Keratinocyte (primary cell): ENCODE results near the gene SOHLH1. TPM values are rescaled to one million over a fixed set of nuclear protein-coding genes. Genes with fewer than 3 reads are reported as not detected.

Experiments
- DNase-seq: peaks from one replicate; pipeline ENCODE4 v3.0.0-alpha.2; 2011; ENCODE audit warnings: low read depth, missing footprints, low spot score
- FAIRE-seq: peaks from 2 replicates; lab custom pipeline; 2011; peaks lifted over from hg19 to GRCh38; lab: Jason Lieb, UNC
- H2AFZ ChIP-seq: 2 replicates; pipeline ENCODE4 v1.6.0; 2012; ENCODE audit warnings: low read length, control low read depth, inconsistent platforms; ENCODE audit not compliant: control insufficient read depth
- H3K27ac ChIP-seq: 2 replicates; pipeline ENCODE4 v1.5.1; 2011; ENCODE audit warnings: low read length; ENCODE audit not compliant: control insufficient read depth, insufficient read depth
- H3K27me3 ChIP-seq: 3 replicates; pipeline ENCODE4 v1.6.0; 2011; ENCODE audit warnings: low read length; ENCODE audit not compliant: control insufficient read depth, insufficient read depth; ENCODE audit errors: extremely low read depth
- H3K36me3 ChIP-seq, 2 experiments: 2 replicates in 1 of 2; 3 replicates in 1 of 2; pipeline ENCODE4 v1.5.1; 2011; ENCODE audit warnings: low read length in 2 of 2, mild to moderate bottlenecking in 1 of 2; ENCODE audit not compliant: control insufficient read depth in 2 of 2, insufficient read depth in 2 of 2; ENCODE audit errors: extremely low read depth in 1 of 2
- H3K4me1 ChIP-seq: 3 replicates; pipeline ENCODE4 v1.5.1; 2011; ENCODE audit warnings: low read length; ENCODE audit not compliant: control insufficient read depth, insufficient read depth; ENCODE audit errors: extremely low read depth
- H3K4me2 ChIP-seq: 3 replicates; pipeline ENCODE4 v1.6.0; 2011; ENCODE audit warnings: low read depth, low read length; ENCODE audit not compliant: control insufficient read depth, insufficient read depth; ENCODE audit errors: extremely low read depth
- H3K4me3 ChIP-seq, 3 experiments: fragments of 200-600 bp in 1 of 3; sonication (generic) in 1 of 3; 2 replicates in 2 of 3; 3 replicates in 1 of 3; pipeline ENCODE4 v1.5.1; 2011 to 2016; ENCODE audit warnings: low read length in 3 of 3, mild to moderate bottlenecking in 3 of 3, control low read depth in 2 of 3, inconsistent platforms in 1 of 3, low read depth in 1 of 3, mixed read lengths in 1 of 3, mixed run types in 1 of 3, moderate library complexity in 1 of 3; ENCODE audit not compliant: control insufficient read depth in 2 of 3, insufficient read depth in 2 of 3; ENCODE audit errors: extremely low read depth in 1 of 3
- H3K79me2 ChIP-seq: 2 replicates; pipeline ENCODE4 v1.6.0; 2012; ENCODE audit warnings: low read length; ENCODE audit not compliant: control insufficient read depth, insufficient read depth
- H3K9ac ChIP-seq: 3 replicates; pipeline ENCODE4 v1.6.0; 2011; ENCODE audit warnings: low read length; ENCODE audit not compliant: control insufficient read depth, insufficient read depth; ENCODE audit errors: extremely low read depth
- H3K9me1 ChIP-seq: 3 replicates; pipeline ENCODE4 v1.6.0; 2011; ENCODE audit warnings: low read length; ENCODE audit not compliant: control insufficient read depth, insufficient read depth; ENCODE audit errors: extremely low read depth
- H3K9me3 ChIP-seq: 2 replicates; pipeline ENCODE4 v1.5.1; 2012; ENCODE audit warnings: low read depth, low read length; ENCODE audit not compliant: control insufficient read depth
- H4K20me1 ChIP-seq: 3 replicates; pipeline ENCODE4 v1.6.0; 2011; ENCODE audit warnings: low read length; ENCODE audit not compliant: control insufficient read depth, insufficient read depth; ENCODE audit errors: extremely low read depth
- EZH2 ChIP-seq: IDR thresholded peaks from one replicate; pipeline ENCODE4 v1.6.1; 2012; ENCODE audit warnings: inconsistent platforms, mild to moderate bottlenecking, low read length, moderate library complexity
- dilution Hi-C: fragments of 300-500 bp; cut with MboI; formaldehyde crosslinking; loops from one replicate; pipeline ENCODE4 v1.7.0; 2020; ENCODE audit warnings: low sequenced_read_pairs; ENCODE audit not compliant: extremely low pct_ligation_motif_present
- polyA plus RNA-seq, 5 experiments: library from polyadenylated mRNA; depleted of rRNA in 3 of 5; stranded (reverse) in 3 of 5; stranded (forward) in 1 of 5; unstranded in 1 of 5; fragments of >200 nt; gene quantifications; 1 replicate in 1 of 5; 2 replicates in 3 of 5; 3 replicates in 1 of 5; pipeline versions ENCODE4 v1.2.1 to v1.2.3, GENCODE V29; 2011 to 2012; ENCODE audit warnings: missing spikeins in 2 of 5, low read depth in 1 of 5, low replicate concordance in 1 of 5
- TF ChIP-seq, protein P1 (sequence below), 3 experiments: IDR thresholded peaks in 1 of 3; conservative IDR thresholded peaks in 1 of 3; optimal IDR thresholded peaks in 1 of 3; 2 replicates in 2 of 3; 3 replicates in 1 of 3; pipeline versions ENCODE3 to v1.5.1; 2011; ENCODE audit warnings: low read length in 3 of 3, mild to moderate bottlenecking in 3 of 3, moderate library complexity in 2 of 3, control low read depth in 1 of 3, inconsistent platforms in 1 of 3; ENCODE audit not compliant: insufficient read depth in 2 of 3; ENCODE audit errors: extremely low read depth in 1 of 3

SOHLH1 gene
- polyA plus RNA-seq, 1 donor (not counting 4 experiments of a cell fraction or from before 2014, with no cell fraction given), result not detected

DNA sequence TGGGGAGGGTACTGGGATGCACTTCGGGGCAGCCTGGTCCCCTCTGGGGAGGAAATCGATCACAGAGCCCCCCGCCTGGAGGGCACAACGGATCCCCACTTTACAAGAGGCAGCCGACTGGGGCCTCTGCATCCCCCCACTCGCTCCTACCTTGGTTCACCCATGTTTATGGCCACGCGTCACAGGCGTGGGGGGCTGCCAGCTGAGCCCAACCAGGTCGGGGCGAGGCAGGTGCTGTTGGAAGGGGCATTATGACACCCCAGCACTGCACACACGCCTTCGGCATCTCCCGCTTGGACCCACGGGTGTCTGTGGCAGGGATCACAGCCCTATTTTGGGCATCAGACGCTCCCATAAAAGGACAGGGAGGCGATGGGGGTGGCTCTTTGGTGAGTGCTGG lies 14.6 kb downstream of the SOHLH1 start:
- H3K9me1 ChIP-seq, result no peaks in the 10 kb centered on the region
- dilution Hi-C loops, result no loop called here
- no peak overlapping the region for H3K4me2 ChIP-seq
- H3K79me2 ChIP-seq, result no peaks in the 10 kb centered on the region
- DNase-seq (no peak), FAIRE-seq (no peak)
- TF ChIP-seq EZH2, result no peak
- TF ChIP-seq, protein P1, sequence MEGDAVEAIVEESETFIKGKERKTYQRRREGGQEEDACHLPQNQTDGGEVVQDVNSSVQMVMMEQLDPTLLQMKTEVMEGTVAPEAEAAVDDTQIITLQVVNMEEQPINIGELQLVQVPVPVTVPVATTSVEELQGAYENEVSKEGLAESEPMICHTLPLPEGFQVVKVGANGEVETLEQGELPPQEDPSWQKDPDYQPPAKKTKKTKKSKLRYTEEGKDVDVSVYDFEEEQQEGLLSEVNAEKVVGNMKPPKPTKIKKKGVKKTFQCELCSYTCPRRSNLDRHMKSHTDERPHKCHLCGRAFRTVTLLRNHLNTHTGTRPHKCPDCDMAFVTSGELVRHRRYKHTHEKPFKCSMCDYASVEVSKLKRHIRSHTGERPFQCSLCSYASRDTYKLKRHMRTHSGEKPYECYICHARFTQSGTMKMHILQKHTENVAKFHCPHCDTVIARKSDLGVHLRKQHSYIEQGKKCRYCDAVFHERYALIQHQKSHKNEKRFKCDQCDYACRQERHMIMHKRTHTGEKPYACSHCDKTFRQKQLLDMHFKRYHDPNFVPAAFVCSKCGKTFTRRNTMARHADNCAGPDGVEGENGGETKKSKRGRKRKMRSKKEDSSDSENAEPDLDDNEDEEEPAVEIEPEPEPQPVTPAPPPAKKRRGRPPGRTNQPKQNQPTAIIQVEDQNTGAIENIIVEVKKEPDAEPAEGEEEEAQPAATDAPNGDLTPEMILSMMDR (optimal IDR thresholded peaks at IDR 0.05 in 1 of 3, IDR thresholded peaks at IDR 0.05 in 1 of 3, conservative IDR thresholded peaks at IDR 0.05 in 1 of 3; ENCODE audit: extremely low read depth in 1 of 3, insufficient read depth in 2 of 3, low read length in 3 of 3), result no peak
- no peak overlapping the region for H3K4me3 ChIP-seq
- H3K27me3 ChIP-seq, result no peaks in the 10 kb centered on the region
- no peaks in the 10 kb centered on the region for H3K4me1 ChIP-seq
- H2AFZ ChIP-seq, result no peak overlapping the region
- H3K36me3 ChIP-seq, result no peaks in the 10 kb centered on the region
- no peak overlapping the region for H3K27ac ChIP-seq
- H4K20me1 ChIP-seq, result no peaks in the 10 kb centered on the region
- no peak overlapping the region for H3K9ac ChIP-seq
- no peaks in the 10 kb centered on the region for H3K9me3 ChIP-seq

DNA sequence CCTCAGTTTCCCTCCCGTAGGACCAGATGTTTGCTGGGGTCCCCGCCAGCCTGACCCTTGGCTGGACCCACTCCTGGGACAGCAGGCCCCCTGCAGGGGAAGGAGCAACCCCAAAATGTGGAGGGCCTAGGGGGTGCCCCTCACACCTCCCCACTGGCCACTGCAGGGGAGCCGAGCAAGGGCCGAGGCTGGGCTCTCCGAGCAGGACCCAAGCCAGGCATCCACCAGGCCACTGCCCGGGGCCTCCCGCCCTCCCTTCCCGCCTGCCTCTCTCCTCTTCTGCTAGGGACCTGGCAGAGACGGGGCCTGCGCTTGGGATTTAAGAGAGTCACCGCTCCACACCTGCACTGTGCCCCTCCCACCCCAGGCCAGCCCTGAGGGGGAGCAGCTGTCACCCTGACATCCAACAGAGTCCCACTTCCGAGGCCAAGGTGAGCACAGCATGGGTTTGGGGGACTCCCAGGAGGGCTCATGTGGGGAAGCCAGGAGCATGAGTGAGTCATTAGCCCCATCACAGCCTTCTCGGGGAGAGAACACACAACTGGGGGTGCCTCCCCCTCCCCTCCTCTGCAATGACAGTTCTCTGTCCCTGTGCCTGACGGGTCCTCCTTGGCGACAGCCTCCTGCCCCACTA lies 15.8 kb downstream of the SOHLH1 start:
- Histone ChIP-seq H3K9me1 (no peaks in the 10 kb centered on the region), H3K36me3 (no peaks in the 10 kb centered on the region), H3K4me2 (no peak overlapping the region), H3K9me3 (no peaks in the 10 kb centered on the region), H3K27ac (no peak overlapping the region), H3K4me3 (no peak overlapping the region), H3K27me3 (no peaks in the 10 kb centered on the region), H4K20me1 (no peaks in the 10 kb centered on the region), H3K4me1 (no peaks in the 10 kb centered on the region), H3K9ac (no peak overlapping the region), H2AFZ (no peak overlapping the region), H3K79me2 (no peaks in the 10 kb centered on the region)
- no peak for DNase-seq
- dilution Hi-C loops, result no loop called here
- no peak for FAIRE-seq
- TF ChIP-seq, protein P1 (optimal IDR thresholded peaks at IDR 0.05 in 1 of 3, IDR thresholded peaks at IDR 0.05 in 1 of 3, conservative IDR thresholded peaks at IDR 0.05 in 1 of 3; ENCODE audit: extremely low read depth in 1 of 3, insufficient read depth in 2 of 3, low read length in 3 of 3), result no peak
- no peak for TF ChIP-seq EZH2
